Dendritic cell treated with granulocyte-macrophage colony-stimulating factor and Interleukin-4, amounts not matched to agents 40 ng/mL and 50 ng/mL, for 4 days (primary cell): ENCODE data around the gene GDF10.

Source experiments
- H3K27ac Mint-ChIP-seq: one replicate; pipeline ENCODE4 v1.8.0; 2022; ENCODE audit warnings: mild to moderate bottlenecking, mixed read lengths
- H3K27me3 Mint-ChIP-seq: one replicate; pipeline ENCODE4 v1.8.0; 2022; ENCODE audit warnings: mild to moderate bottlenecking, mixed read lengths
- H3K36me3 Mint-ChIP-seq: one replicate; pipeline ENCODE4 v1.8.0; 2022; ENCODE audit warnings: low read depth, mixed read lengths
- H3K4me1 Mint-ChIP-seq: one replicate; pipeline ENCODE4 v1.8.0; 2022; ENCODE audit warnings: low read depth, mixed read lengths
- H3K4me3 Mint-ChIP-seq: one replicate; pipeline ENCODE4 v1.8.0; 2022; ENCODE audit warnings: mild to moderate bottlenecking, moderate library complexity, mixed read lengths
- H3K9me3 Mint-ChIP-seq: one replicate; pipeline ENCODE4 v1.8.0; 2022; ENCODE audit warnings: mixed read lengths
- intact Hi-C: fragments of 100-400 bp; cut with micrococcal nuclease; formaldehyde crosslinking; loops from one replicate; pipeline ENCODE4 v1.15.0; 2022

Gene GDF10

GRCh38 chr10:47321521-47322195 lies 21.7 kb downstream of the GDF10 start:
- Mint-ChIP-seq H3K27me3 (peaks cover 3% of the 10 kb centered on the region), H3K27ac (no peak overlapping the region), H3K36me3 (no peaks in the 10 kb centered on the region), H3K4me1 (no peaks in the 10 kb centered on the region), H3K9me3 (no peaks in the 10 kb centered on the region), H3K4me3 (no peak overlapping the region)
- intact Hi-C loops: no loop called here

GRCh38 chr10:47322300-47323061 lies 22.5 kb downstream of the GDF10 start, which contains the start of gene GDF2:
Gene GDF2 (plus strand): TSS chr10:47322454. CDS start chr10:47322669, 215 bp downstream.
- no peaks in the 10 kb centered on the region for H3K36me3 Mint-ChIP-seq
- H3K27ac Mint-ChIP-seq: no peak within 1 kb of the TSS

GRCh38 chr10:47323087-47323486 lies 23.1 kb downstream of the GDF10 start:
- H3K9me3 Mint-ChIP-seq: peaks cover 4% of the 10 kb centered on the region

More at GRCh38 chr10:47322300-47323061, 22.5 kb downstream of the GDF10 start, which contains the start of gene GDF2:
- Mint-ChIP-seq H3K9me3 (no peaks in the 10 kb centered on the region), H3K4me3 (no peak within 1 kb of the TSS), H3K27me3 (peaks cover 3% of the 10 kb centered on the region), H3K4me1 (no peaks in the 10 kb centered on the region)
- intact Hi-C loops: no loop called here

DNA sequence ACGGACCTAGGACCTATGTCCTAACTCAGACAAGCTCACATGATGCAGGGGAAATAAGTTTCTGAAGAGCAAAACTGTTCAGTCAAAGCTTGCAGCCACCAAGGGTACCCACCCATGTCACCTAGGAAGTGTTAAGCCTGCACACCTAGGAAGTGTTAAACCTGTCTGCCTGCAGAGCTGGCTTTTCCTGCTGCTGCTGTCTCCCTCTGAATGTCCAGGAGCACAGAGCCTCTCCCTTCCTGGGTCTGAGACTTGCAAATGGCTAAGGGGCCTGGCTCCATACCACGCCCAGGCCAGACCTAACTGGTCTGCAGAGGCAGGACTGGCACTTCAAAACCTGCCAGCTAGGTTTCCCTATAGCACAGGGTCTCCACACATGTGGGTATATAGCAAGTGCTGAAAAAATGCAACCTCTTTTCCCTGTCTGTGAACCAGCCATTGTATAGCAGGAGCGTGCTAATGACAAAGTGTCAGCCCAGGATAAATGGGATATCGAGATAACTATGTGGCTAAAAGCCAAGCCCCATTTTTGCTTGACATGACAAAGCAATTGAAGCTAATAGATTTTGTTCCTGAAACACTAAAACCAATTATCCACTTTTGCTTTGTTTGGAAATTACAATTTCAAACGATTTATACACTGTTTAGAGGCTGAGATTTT lies 23.8 kb downstream of the GDF10 start:
- H3K4me1 Mint-ChIP-seq: no peaks in the 10 kb centered on the region
- intact Hi-C loops: no loop called here

More at GRCh38 chr10:47323087-47323486, 23.1 kb downstream of the GDF10 start:
- Mint-ChIP-seq H3K4me1 (no peaks in the 10 kb centered on the region), H3K4me3 (no peak overlapping the region), H3K27ac (no peak overlapping the region), H3K36me3 (no peaks in the 10 kb centered on the region), H3K27me3 (peaks cover 3% of the 10 kb centered on the region)
- intact Hi-C loops: no loop called here

GRCh38 chr10:47325303-47326291 lies 25.6 kb downstream of the GDF10 start:
- peaks cover 3% of the 10 kb centered on the region for H3K27me3 Mint-ChIP-seq
- no peak overlapping the region for H3K27ac Mint-ChIP-seq
- H3K9me3 Mint-ChIP-seq: peaks cover 12% of the 10 kb centered on the region
- no peaks in the 10 kb centered on the region for H3K36me3 Mint-ChIP-seq
- H3K4me3 Mint-ChIP-seq: no peak overlapping the region
- intact Hi-C loops: no loop called here
- H3K4me1 Mint-ChIP-seq: no peaks in the 10 kb centered on the region

More for the DNA sequence above, 23.8 kb downstream of the GDF10 start:
- Mint-ChIP-seq H3K4me3 (no peak overlapping the region), H3K36me3 (no peaks in the 10 kb centered on the region), H3K27me3 (peaks cover 3% of the 10 kb centered on the region), H3K9me3 (peaks cover 11% of the 10 kb centered on the region), H3K27ac (no peak overlapping the region)

- Mint-ChIP-seq H3K36me3 (no peaks in the 10 kb centered on the region), H3K27me3 (no peaks in the 10 kb centered on the region), H3K27ac (no peak overlapping the region), H3K4me1 (no peaks in the 10 kb centered on the region), H3K4me3 (no peak overlapping the region), H3K9me3 (peaks cover 12% of the 10 kb centered on the region)
- intact Hi-C loops: no loop called here
These were observed 26.4 kb downstream of the GDF10 start for GRCh38 chr10:47326306-47326926.

DNA sequence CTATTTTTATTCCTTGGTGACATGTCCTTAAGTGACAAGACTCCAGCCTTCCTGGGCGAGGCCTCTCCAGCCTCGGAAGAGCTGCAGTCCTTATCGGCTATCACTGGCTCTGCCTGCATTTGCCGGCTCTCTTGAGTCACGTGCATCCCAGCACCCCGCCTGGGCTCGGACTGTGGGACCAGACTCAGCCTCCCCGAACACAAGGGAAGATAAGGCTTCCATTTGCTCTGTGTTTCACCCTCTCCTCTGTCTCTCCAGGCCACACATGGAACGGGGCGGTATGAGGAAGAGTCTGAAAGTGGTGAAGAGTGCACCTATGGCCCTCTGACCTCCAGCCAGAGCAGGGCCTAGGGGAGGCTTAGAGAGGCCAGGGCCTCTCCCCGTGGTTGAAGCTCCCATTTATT lies 26.9 kb downstream of the GDF10 start:
- Mint-ChIP-seq H3K27me3 (no peaks in the 10 kb centered on the region), H3K27ac (no peak overlapping the region), H3K9me3 (peaks cover 12% of the 10 kb centered on the region), H3K4me3 (no peak overlapping the region), H3K36me3 (no peaks in the 10 kb centered on the region), H3K4me1 (no peaks in the 10 kb centered on the region)
- intact Hi-C loops: no loop called here

GRCh38 chr10:47329855-47330254 lies 29.9 kb downstream of the GDF10 start:
- Mint-ChIP-seq H3K27me3 (peaks cover 2% of the 10 kb centered on the region), H3K4me3 (no peak overlapping the region), H3K9me3 (peaks cover 12% of the 10 kb centered on the region), H3K36me3 (no peaks in the 10 kb centered on the region), H3K4me1 (no peaks in the 10 kb centered on the region), H3K27ac (no peak overlapping the region)
- intact Hi-C loops: no loop called here

DNA sequence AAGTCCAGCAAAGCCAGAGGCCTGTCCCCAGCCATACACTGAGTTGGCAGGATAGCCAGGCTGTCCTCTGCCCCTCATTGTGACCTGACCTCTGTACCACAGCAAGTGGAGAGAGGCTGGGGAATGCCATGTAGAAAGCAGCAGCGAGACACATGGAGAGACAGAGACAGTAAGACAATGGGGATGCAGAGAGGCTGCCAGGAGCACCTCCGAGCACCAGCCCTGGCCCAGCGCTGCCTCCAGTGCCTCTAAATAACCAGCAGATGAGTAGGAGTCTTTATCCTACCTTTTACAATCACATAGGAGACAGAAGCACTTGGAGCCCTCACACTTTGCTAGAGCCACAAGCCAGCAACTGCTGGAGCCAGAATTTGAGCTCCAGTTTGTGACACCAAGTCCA lies 30.4 kb downstream of the GDF10 start:
- H3K27ac Mint-ChIP-seq: no peak overlapping the region
- no peaks in the 10 kb centered on the region for H3K4me1 Mint-ChIP-seq
- no peak overlapping the region for H3K4me3 Mint-ChIP-seq
- intact Hi-C loops: no loop called here
- no peaks in the 10 kb centered on the region for H3K36me3 Mint-ChIP-seq
- peaks cover 2% of the 10 kb centered on the region for H3K27me3 Mint-ChIP-seq
- H3K9me3 Mint-ChIP-seq: peaks cover 12% of the 10 kb centered on the region

DNA sequence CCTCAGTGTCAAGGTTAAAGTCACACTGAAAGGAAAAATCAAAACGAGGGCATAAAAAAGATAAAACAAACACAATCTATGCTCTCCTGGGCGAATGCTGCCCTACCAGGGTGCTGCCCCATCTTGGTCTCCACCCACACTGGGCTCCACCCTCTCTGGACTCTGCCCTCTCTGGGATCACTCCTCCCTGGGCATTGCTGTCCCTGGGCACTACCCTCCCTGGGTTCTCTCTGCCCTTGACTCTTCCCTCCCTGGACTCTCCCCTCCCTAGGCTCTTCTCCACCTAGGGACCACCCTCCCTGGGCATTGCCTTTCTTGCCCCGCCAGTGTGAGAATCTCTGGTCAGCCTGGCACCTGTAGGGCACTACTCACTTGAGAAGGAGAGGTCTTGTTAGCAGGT lies 30.8 kb downstream of the GDF10 start:
- Mint-ChIP-seq H3K4me3 (no peak overlapping the region), H3K27ac (no peak overlapping the region), H3K9me3 (peaks cover 12% of the 10 kb centered on the region), H3K36me3 (no peaks in the 10 kb centered on the region), H3K27me3 (peaks cover 2% of the 10 kb centered on the region), H3K4me1 (no peaks in the 10 kb centered on the region)
- intact Hi-C loops: no loop called here

DNA sequence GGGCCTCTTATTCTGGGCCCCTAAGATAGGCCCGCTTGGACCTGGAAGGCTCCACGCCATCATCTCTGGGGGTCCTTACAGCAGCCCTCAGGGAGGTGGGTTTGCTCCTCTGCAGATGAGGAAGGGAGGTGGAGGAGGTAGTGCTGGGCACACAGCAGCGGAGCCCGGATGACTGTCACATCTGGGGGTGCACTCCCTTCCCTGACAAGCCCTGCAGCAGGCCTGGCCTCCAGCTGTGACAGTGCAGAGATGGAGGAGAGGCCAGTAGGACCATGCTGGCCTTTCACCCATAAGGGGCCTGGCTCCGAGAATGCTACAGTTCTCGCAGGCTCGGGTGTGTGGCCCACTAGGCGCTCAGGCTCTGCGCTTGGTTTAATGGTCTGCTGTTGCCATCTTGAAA lies 31.5 kb downstream of the GDF10 start:
- Mint-ChIP-seq H3K4me3 (no peak overlapping the region), H3K27ac (no peak overlapping the region), H3K27me3 (peaks cover 2% of the 10 kb centered on the region), H3K9me3 (peaks cover 12% of the 10 kb centered on the region), H3K36me3 (no peaks in the 10 kb centered on the region), H3K4me1 (no peaks in the 10 kb centered on the region)
- intact Hi-C loops: no loop called here

DNA sequence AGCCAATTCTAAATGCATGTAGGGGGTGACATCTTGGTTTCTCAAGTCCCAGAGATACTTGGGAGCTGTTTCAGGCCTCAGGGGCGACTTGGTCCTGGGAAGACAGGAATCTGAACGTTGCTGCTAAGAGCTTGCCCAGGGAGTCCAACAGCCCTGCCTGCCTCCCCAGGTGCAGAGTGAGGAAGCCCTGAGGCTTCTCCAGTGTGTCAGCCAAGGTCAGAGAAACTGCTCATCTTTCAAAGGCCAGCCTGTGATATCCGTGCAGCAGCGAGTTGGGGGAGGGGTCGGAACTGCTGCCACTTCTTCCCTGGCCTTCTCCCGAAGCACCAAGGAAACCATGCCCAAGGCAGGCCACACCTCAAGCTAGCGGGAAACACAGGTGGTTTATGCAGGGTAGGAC lies 32.0 kb downstream of the GDF10 start:
- peaks cover 2% of the 10 kb centered on the region for H3K27me3 Mint-ChIP-seq
- no peak overlapping the region for H3K4me3 Mint-ChIP-seq
- no peaks in the 10 kb centered on the region for H3K4me1 Mint-ChIP-seq
- peaks cover 12% of the 10 kb centered on the region for H3K9me3 Mint-ChIP-seq
- no peaks in the 10 kb centered on the region for H3K36me3 Mint-ChIP-seq
- no peak overlapping the region for H3K27ac Mint-ChIP-seq
- intact Hi-C loops: no loop called here

- no peak overlapping the region for H3K27ac Mint-ChIP-seq
- H3K4me3 Mint-ChIP-seq: no peak overlapping the region
- intact Hi-C loops: no loop called here
- peaks cover 12% of the 10 kb centered on the region for H3K9me3 Mint-ChIP-seq
- peaks cover 2% of the 10 kb centered on the region for H3K27me3 Mint-ChIP-seq
- H3K36me3 Mint-ChIP-seq: no peaks in the 10 kb centered on the region
- no peaks in the 10 kb centered on the region for H3K4me1 Mint-ChIP-seq
These were observed 32.4 kb downstream of the GDF10 start for GRCh38 chr10:47332371-47332770.
